Pulmonary artery endothelial cell (primary cell): Measurements from ENCODE around the gene PSMB11. TPM values are rescaled to one million over a fixed set of nuclear protein-coding genes. Genes with fewer than 3 reads are reported as not detected.

ENCODE experiments used
- DNase-seq: peaks from one replicate; pipeline ENCODE4 v3.0.0-alpha.2; 2011; ENCODE audit warnings: low read depth, low spot score
- total RNA-seq: library from RNA; depleted of rRNA; stranded (reverse); fragments of >200 nt; gene quantifications from 2 replicates; pipeline ENCODE4 v1.2.3, GENCODE V29; 2014

Gene PSMB11
- total RNA-seq, 1 donor from 2014 or later = not detected

- DNase-seq = peak; percentile 55
These were observed 16.0 kb downstream of the PSMB11 start for GRCh38 chr14:23057757-23058653.

- no peak for DNase-seq
These were observed 16.9 kb downstream of the PSMB11 start for GRCh38 chr14:23058654-23059504.

- no peak for DNase-seq
These were observed 18.7 kb downstream of the PSMB11 start for GRCh38 chr14:23060536-23061260.

GRCh38 chr14:23062002-23062401, 20.0 kb downstream of the PSMB11 start:
- DNase-seq = peak; percentile 87

- DNase-seq = no peak
These were observed 21.6 kb downstream of the PSMB11 start for GRCh38 chr14:23063601-23064000.

GRCh38 chr14:23066368-23066767, 24.4 kb downstream of the PSMB11 start:
- DNase-seq = no peak

- DNase-seq = no peak
These were observed 25.1 kb downstream of the PSMB11 start for GRCh38 chr14:23066855-23067744.

- no peak for DNase-seq
These were observed 26.1 kb downstream of the PSMB11 start for GRCh38 chr14:23067847-23068788.

GRCh38 chr14:23068789-23069412, 26.9 kb downstream of the PSMB11 start:
- DNase-seq = peak; percentile 78

- no peak for DNase-seq
These were observed 27.4 kb downstream of the PSMB11 start for GRCh38 chr14:23069413-23069806.

- DNase-seq = no peak
These were observed 28.5 kb downstream of the PSMB11 start for GRCh38 chr14:23070262-23071129.

- peak; percentile 78 for DNase-seq
These were observed 29.4 kb downstream of the PSMB11 start for GRCh38 chr14:23071244-23071920.

- DNase-seq = no peak
These were observed 30.0 kb downstream of the PSMB11 start for GRCh38 chr14:23071921-23072539.

- DNase-seq = no peak
These were observed 32.9 kb downstream of the PSMB11 start for GRCh38 chr14:23074906-23075305.

- no peak for DNase-seq
These were observed 34.9 kb downstream of the PSMB11 start for GRCh38 chr14:23076785-23077408.

- DNase-seq = no peak
These were observed 36.0 kb downstream of the PSMB11 start for GRCh38 chr14:23077962-23078361.
